GM23248 (cell line): Measurements from ENCODE around the gene CSTPP1.

ENCODE experiments used
- EZH2 ChIP-seq: fragments of 200-600 bp; sonication (generic); IDR thresholded peaks from 2 replicates; pipeline ENCODE4 v1.6.1; 2018; ENCODE audit warnings: antibody characterized with exemption, mild to moderate bottlenecking; ENCODE audit not compliant: insufficient read depth, poor library complexity, severe bottlenecking
- EZH2phosphoT487 ChIP-seq: fragments of 200-600 bp; sonication (generic); IDR thresholded peaks from 2 replicates; pipeline ENCODE4 v1.6.1; 2018; ENCODE audit warnings: antibody characterized with exemption, moderate library complexity, mild to moderate bottlenecking, low read depth; ENCODE audit not compliant: insufficient read depth

DNA sequence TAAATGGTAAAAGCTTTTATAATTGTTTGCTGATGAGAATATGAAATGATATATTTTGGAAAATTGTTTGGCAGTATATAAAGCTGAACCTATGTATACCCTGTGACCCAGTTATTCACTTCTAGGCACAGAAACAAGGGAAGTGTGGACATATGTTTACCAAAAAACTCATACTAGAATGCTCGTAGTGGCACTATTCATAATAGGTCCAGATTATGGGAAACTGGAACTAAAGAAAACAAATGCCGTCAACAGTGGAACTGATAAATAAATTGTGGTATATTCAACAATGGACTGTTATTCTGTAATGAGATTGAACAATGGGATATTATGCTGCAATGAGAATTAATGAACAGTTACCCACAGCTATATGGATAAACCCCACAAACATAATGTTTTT is 32.8 kb downstream of the CSTPP1 start:
- TF ChIP-seq EZH2phosphoT487, result no peak
- TF ChIP-seq EZH2, result no peak
